B cell (primary cell): Measurements from ENCODE around the gene ZNF331. TPM values are rescaled to one million over a fixed set of nuclear protein-coding genes. Genes with fewer than 3 reads are reported as not detected.

Experiments used
- ATAC-seq: fragments of 200-7000 bp; cut with Tn5 transposase; one replicate; pipeline ENCODE4 v1.10.0; 2021; ENCODE audit warnings: low read depth, mild to moderate bottlenecking, moderate number of reproducible peaks, moderate library complexity
- CTCF ChIA-PET: fragments of 350-600 bp; sonication (Branson Sonifier 250); formaldehyde crosslinking; loops from one replicate; lab custom pipeline; 2021; ENCODE audit warnings: antibody characterized with exemption, inconsistent platforms; lab: Charles Lee
- POLR2A ChIA-PET: fragments of 350-600 bp; sonication (Branson Sonifier 250); formaldehyde crosslinking; loops from one replicate; lab custom pipeline; 2021; ENCODE audit warnings: antibody characterized with exemption; lab: Charles Lee
- DNase-seq: peaks from one replicate; pipeline ENCODE4 v3.0.0; 2013
- H2AFZ ChIP-seq: 2 replicates; pipeline ENCODE4 v1.6.1; 2012; ENCODE audit warnings: mild to moderate bottlenecking, low read depth, low read length; ENCODE audit not compliant: insufficient read depth, poor library complexity, severe bottlenecking
- H3K27ac ChIP-seq, 2 donors: 1 replicate in 1 of 2; 2 replicates in 1 of 2; pipeline ENCODE4 v1.5.1; 2012 to 2013; ENCODE audit warnings: low read length in 2 of 2, mild to moderate bottlenecking in 2 of 2, moderate library complexity in 1 of 2
- H3K27me3 ChIP-seq, 4 experiments: fragments of 200-600 bp in 1 of 4; sonication (generic) in 1 of 4; replicated peaks in 1 of 4; 1 replicate in 2 of 4; 2 replicates in 2 of 4; pipeline versions ENCODE4 v1.6.1 to v1.7.0; 2013 to 2016; ENCODE audit warnings: low read length in 3 of 4, mild to moderate bottlenecking in 2 of 4, mixed read lengths in 1 of 4, moderate library complexity in 1 of 4; ENCODE audit not compliant: insufficient read depth in 4 of 4, control insufficient read depth in 3 of 4; ENCODE audit errors: control extremely low read depth in 1 of 4
- H3K36me3 ChIP-seq, 2 experiments: replicated peaks in 1 of 2; 1 replicate in 1 of 2; 2 replicates in 1 of 2; pipeline versions ENCODE4 v1.6.1 to v1.7.1; 2013; ENCODE audit warnings: low read length in 1 of 2; ENCODE audit not compliant: insufficient read depth in 2 of 2, control insufficient read depth in 1 of 2; ENCODE audit errors: control extremely low read depth in 1 of 2, extremely low read depth in 1 of 2
- H3K4me1 ChIP-seq, 2 donors: fragments of 200-600 bp in 1 of 2; sonication (generic) in 1 of 2; 1 replicate in 1 of 2; 2 replicates in 1 of 2; pipeline versions ENCODE4 v1.5.1 to v1.6.1; 2013 to 2017; ENCODE audit warnings: low read length in 2 of 2; ENCODE audit not compliant: control insufficient read depth in 2 of 2, insufficient read depth in 2 of 2
- H3K4me2 ChIP-seq: replicated peaks from 2 replicates; pipeline ENCODE3; 2012; ENCODE audit warnings: mild to moderate bottlenecking, low read depth, low read length; ENCODE audit not compliant: poor library complexity, severe bottlenecking
- H3K4me3 ChIP-seq, 5 experiments: fragments of 200-600 bp in 1 of 5; sonication (generic) in 1 of 5; 1 replicate in 3 of 5; 2 replicates in 2 of 5; pipeline versions ENCODE4 v1.5.1 to v1.7.0; 2011 to 2016; ENCODE audit warnings: low read length in 4 of 5, mild to moderate bottlenecking in 4 of 5, low read depth in 2 of 5, control low read depth in 1 of 5, moderate library complexity in 1 of 5; ENCODE audit not compliant: insufficient read depth in 1 of 5; ENCODE audit errors: control extremely low read depth in 1 of 5, extremely low read depth in 1 of 5
- H3K79me2 ChIP-seq: fragments of 200-600 bp; sonication (generic); one replicate; pipeline ENCODE4 v1.6.0; 2016; ENCODE audit warnings: low read length; ENCODE audit not compliant: control insufficient read depth, insufficient read depth
- H3K9ac ChIP-seq: fragments of 200-600 bp; sonication (generic); 2 replicates; pipeline ENCODE4 v1.6.1; 2017; ENCODE audit warnings: mild to moderate bottlenecking, low read length, moderate library complexity
- H3K9me3 ChIP-seq, 3 donors: one replicate each; pipeline versions ENCODE4 v1.6.1 to v1.7.1; 2013; ENCODE audit warnings: low read length in 2 of 3; ENCODE audit not compliant: control insufficient read depth in 2 of 3, insufficient read depth in 1 of 3; ENCODE audit errors: control extremely low read depth in 1 of 3
- H4K20me1 ChIP-seq: 2 replicates; pipeline ENCODE4 v1.6.0; 2012; ENCODE audit warnings: mild to moderate bottlenecking, low read length; ENCODE audit not compliant: insufficient read depth, control insufficient read depth, poor library complexity, severe bottlenecking
- H3K27ac Mint-ChIP-seq: one replicate; pipeline ENCODE4 v1.8.0; 2021; ENCODE audit warnings: mixed read lengths
- H3K27me3 Mint-ChIP-seq: one replicate; pipeline ENCODE4 v1.8.0; 2021; ENCODE audit warnings: mixed read lengths
- H3K4me1 Mint-ChIP-seq: one replicate; pipeline ENCODE4 v1.8.0; 2021; ENCODE audit warnings: mixed read lengths
- H3K4me3 Mint-ChIP-seq: one replicate; pipeline ENCODE4 v1.8.0; 2021; ENCODE audit warnings: mixed read lengths
- H3K9me3 Mint-ChIP-seq: one replicate; pipeline ENCODE4 v1.8.0; 2022; ENCODE audit warnings: mixed read lengths; ENCODE audit not compliant: insufficient read depth
- CTCF ChIP-seq: fragments of 200-600 bp; IDR thresholded peaks from one replicate; pipeline ENCODE4 v1.8.0; 2022; ENCODE audit warnings: antibody characterized with exemption, mild to moderate bottlenecking
- EZH2 ChIP-seq: IDR thresholded peaks from 2 replicates; pipeline ENCODE4 v1.6.1; 2012; ENCODE audit warnings: borderline replicate concordance, low read depth, mild to moderate bottlenecking, moderate library complexity, low read length; ENCODE audit not compliant: insufficient read depth, poor library complexity, severe bottlenecking
- WGBS: methylation state at CpG from one replicate; pipeline ENCODE4 v1.1.5; 2013; ENCODE audit warnings: missing lambda C conversion rate; ENCODE audit not compliant: insufficient coverage; 5-methylcytosine and 5-hydroxymethylcytosine counted together
- intact Hi-C: fragments of 100-400 bp; cut with micrococcal nuclease; formaldehyde crosslinking; loops from one replicate; pipeline ENCODE4 v1.10.0; 2022
- polyA plus RNA-seq: library from polyadenylated mRNA; depleted of rRNA; stranded (reverse); fragments of >200 nt; gene quantifications from 2 replicates; pipeline ENCODE4 v1.2.3, GENCODE V29; 2012
- total RNA-seq, 2 donors: library from RNA; stranded (reverse); fragments of 120-200 nt in 1 of 2; gene quantifications; 1 replicate in 1 of 2; 2 replicates in 1 of 2; pipeline versions ENCODE4 v1.2.3 to v1.2.4, GENCODE V29; 2013 to 2022

The ZNF331 gene
- total and polyA plus RNA-seq, 2 donors (not counting 1 experiment from before 2014, with no cell fraction given), result 21.6 to 60.1 TPM

- Histone ChIP-seq H3K4me2 (no peak overlapping the region), H3K79me2 (no peaks in the 10 kb centered on the region), H3K9ac (no peak overlapping the region), H3K27ac (no peak overlapping the region), H2AFZ (no peak overlapping the region), H3K36me3 (no peaks in the 10 kb centered on the region), H3K4me1 (no peaks in the 10 kb centered on the region), H3K27me3 (no peaks in the 10 kb centered on the region), H4K20me1 (no peaks in the 10 kb centered on the region), H3K4me3 (no peak overlapping the region), H3K9me3 (peaks cover 0 to 47% (median 4%) of the 10 kb centered on the region in 3 donors)
- Mint-ChIP-seq H3K27me3 (no peaks in the 10 kb centered on the region), H3K4me3 (no peak overlapping the region), H3K9me3 (no peaks in the 10 kb centered on the region), H3K27ac (no peak overlapping the region), H3K4me1 (no peaks in the 10 kb centered on the region)
- CTCF ChIA-PET, result no interaction called here
- WGBS, result 95% methylated on average over 8 of the region's 12 CpGs
- ATAC-seq, result no peak
- no peak for DNase-seq
- no peak for TF ChIP-seq CTCF
- TF ChIP-seq EZH2, result no peak
- intact Hi-C loops, result no loop called here
- POLR2A ChIA-PET, result no interaction called here
These were observed 59.1 kb downstream of the ZNF331 start for GRCh38 chr19:53597023-53597422.

- no peak overlapping the region for H3K27ac Mint-ChIP-seq
- ChIA-PET CTCF (no interaction called here), POLR2A (no interaction called here)
- H3K9me3 ChIP-seq, result peaks cover 0 to 47% (median 0%) of the 10 kb centered on the region in 3 donors
- H3K9ac ChIP-seq, result no peak overlapping the region
- no peaks in the 10 kb centered on the region for H3K79me2 ChIP-seq
- no peaks in the 10 kb centered on the region for H3K27me3 ChIP-seq
- no peak overlapping the region for H3K4me2 ChIP-seq
- no peak overlapping the region for H3K4me3 Mint-ChIP-seq
- H3K4me1 ChIP-seq, result no peaks in the 10 kb centered on the region
- no peaks in the 10 kb centered on the region for H3K9me3 Mint-ChIP-seq
- H3K36me3 ChIP-seq, result no peaks in the 10 kb centered on the region
- no peaks in the 10 kb centered on the region for H3K4me1 Mint-ChIP-seq
- H3K27ac ChIP-seq, result no peak overlapping the region
- ATAC-seq, result no peak
- intact Hi-C loops, result no loop called here
- no peak overlapping the region for H2AFZ ChIP-seq
- no peaks in the 10 kb centered on the region for H3K27me3 Mint-ChIP-seq
- TF ChIP-seq EZH2 (no peak), CTCF (no peak)
- H4K20me1 ChIP-seq, result no peaks in the 10 kb centered on the region
- no peak for DNase-seq
- H3K4me3 ChIP-seq, result no peak overlapping the region
- 95% methylated on average over 10 of the region's 10 CpGs for WGBS
These were observed 60.4 kb downstream of the ZNF331 start for GRCh38 chr19:53598361-53598760.
